ENCODE measurements around the gene GARNL3.

Gene GARNL3

GRCh38 chr9:127281891-127282290 is 17.3 kb downstream of the GARNL3 start:
- TF ChIP-seq, protein P1, sequence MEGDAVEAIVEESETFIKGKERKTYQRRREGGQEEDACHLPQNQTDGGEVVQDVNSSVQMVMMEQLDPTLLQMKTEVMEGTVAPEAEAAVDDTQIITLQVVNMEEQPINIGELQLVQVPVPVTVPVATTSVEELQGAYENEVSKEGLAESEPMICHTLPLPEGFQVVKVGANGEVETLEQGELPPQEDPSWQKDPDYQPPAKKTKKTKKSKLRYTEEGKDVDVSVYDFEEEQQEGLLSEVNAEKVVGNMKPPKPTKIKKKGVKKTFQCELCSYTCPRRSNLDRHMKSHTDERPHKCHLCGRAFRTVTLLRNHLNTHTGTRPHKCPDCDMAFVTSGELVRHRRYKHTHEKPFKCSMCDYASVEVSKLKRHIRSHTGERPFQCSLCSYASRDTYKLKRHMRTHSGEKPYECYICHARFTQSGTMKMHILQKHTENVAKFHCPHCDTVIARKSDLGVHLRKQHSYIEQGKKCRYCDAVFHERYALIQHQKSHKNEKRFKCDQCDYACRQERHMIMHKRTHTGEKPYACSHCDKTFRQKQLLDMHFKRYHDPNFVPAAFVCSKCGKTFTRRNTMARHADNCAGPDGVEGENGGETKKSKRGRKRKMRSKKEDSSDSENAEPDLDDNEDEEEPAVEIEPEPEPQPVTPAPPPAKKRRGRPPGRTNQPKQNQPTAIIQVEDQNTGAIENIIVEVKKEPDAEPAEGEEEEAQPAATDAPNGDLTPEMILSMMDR (IDR thresholded peaks at IDR 0.05), result no peak

DNA sequence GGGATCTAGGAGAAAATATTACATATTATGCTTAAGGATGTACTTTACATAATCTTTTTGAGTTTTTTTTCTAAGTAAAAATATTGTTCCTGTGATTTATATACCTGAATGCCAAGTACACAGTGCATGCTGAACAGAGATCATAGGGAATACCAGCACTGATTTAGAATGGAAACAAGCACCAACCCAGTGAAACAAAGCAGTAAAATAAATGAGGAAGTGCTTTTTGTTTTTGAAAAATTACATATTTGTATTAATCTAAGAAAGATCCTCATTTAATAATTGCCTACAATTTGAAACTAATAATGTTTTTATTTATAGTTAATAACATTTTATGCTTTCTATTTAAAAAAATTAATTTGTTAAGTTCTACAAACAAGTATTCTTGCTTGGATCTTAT is 18.0 kb downstream of the GARNL3 start:
- TF ChIP-seq, protein P1 (IDR thresholded peaks at IDR 0.05), result no peak

GRCh38 chr9:127283135-127283534 is 18.6 kb downstream of the GARNL3 start:
- TF ChIP-seq, protein P1 (IDR thresholded peaks at IDR 0.05), result no peak

DNA sequence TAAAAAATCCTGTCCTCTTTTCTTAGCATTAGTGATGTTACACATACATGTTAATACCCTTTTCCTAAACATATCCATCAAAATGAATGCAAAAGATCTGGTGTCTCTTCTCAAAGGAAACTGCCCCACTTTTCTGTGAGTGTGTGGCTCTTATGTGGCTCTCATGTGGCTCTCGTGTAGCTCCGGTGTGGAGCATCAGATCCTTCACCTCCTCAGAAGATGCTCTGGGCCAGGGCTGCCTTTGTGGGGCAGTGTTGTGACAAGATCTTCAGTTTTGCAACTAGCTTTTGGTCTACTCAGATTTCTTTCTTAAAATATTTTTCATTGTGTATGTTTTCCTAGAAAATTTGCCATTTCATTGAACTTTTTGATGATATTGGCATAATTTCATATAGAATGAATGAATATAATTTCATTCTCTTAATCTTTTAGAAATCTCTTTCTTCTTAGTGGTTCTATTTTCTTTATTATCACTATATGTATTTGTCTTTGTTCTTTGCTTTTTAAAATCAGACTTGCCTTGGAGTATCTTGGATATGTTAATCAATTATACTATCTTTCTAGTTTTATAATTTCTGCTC is 19.4 kb downstream of the GARNL3 start:
- TF ChIP-seq, protein P1 (IDR thresholded peaks at IDR 0.05), result no peak; the same call in 1 of the 2 replicates

GRCh38 chr9:127285965-127286364 is 21.4 kb downstream of the GARNL3 start:
- TF ChIP-seq, protein P1 (IDR thresholded peaks at IDR 0.05), result no peak

- TF ChIP-seq, protein P1 (IDR thresholded peaks at IDR 0.05), result no peak
Observed at GRCh38 chr9:127290561-127291065, 26.0 kb downstream of the GARNL3 start.

DNA sequence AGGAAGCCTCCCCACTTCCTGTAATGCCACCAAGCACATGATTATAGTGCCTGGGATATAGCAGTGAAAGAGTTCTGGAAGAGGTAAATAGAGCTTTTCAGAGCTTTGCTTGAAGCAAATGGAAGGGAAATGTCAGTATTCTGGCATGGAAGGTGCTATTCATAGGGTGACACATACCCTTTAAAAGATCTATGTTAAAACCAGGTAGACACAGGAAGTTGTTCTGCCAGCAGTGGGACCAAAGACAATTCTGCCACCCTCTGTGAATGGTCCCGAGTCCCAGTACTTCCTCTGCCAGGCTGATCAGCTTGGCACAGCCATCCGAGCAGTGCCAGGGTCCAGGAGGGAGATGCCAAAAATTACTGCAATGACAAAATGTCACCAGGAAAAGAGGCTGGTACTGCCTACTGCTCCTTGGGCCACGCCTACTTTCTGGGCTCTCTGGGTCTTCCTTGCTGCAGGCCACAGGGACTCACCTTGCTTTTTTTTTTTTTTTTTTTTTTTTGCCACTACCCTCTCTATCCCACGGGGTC is 26.7 kb downstream of the GARNL3 start:
- TF ChIP-seq, protein P1 (IDR thresholded peaks at IDR 0.05), result no peak
